Mammary epithelial cell (primary cell): ENCODE data around the gene DCST2.

Source experiments
- EZH2 ChIP-seq: IDR thresholded peaks from 2 replicates; pipeline ENCODE4 v1.6.1; 2012; ENCODE audit warnings: low read length, inconsistent platforms, borderline replicate concordance
- TF ChIP-seq, protein P1 (sequence below), 2 donors: IDR thresholded peaks in 1 of 2; conservative IDR thresholded peaks in 1 of 2; 2 replicates each; pipeline ENCODE4 v1.5.1; 2011 to 2012; ENCODE audit warnings: inconsistent platforms in 2 of 2, low read length in 2 of 2, mild to moderate bottlenecking in 2 of 2, control low read depth in 1 of 2, low read depth in 1 of 2; ENCODE audit not compliant: insufficient read depth in 1 of 2; ENCODE audit errors: extremely low read depth in 1 of 2

DNA sequence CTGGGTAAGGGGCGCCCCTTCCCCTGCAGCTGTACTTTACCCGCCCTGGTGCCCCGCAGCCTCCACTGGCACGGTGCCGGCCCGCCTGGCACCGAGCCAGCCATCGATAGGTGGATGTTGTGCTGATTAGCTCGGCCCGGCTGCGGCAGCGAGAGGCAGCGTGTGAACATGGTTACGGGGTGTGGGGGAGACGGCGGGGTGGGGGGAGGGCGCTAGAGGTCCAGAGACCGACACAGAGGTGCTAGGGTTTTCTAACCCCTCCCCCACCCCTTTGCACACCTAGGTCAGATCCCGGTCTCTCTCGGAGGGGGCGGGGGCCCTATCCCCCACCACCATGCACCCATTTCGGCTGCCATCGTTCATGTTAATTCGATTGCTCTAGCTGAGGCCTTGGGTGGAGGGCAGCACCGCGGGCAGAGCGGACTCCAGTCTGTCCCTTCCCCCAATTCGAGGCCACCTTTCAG, 36.6 kb upstream of the DCST2 start:
- TF ChIP-seq, protein P1, sequence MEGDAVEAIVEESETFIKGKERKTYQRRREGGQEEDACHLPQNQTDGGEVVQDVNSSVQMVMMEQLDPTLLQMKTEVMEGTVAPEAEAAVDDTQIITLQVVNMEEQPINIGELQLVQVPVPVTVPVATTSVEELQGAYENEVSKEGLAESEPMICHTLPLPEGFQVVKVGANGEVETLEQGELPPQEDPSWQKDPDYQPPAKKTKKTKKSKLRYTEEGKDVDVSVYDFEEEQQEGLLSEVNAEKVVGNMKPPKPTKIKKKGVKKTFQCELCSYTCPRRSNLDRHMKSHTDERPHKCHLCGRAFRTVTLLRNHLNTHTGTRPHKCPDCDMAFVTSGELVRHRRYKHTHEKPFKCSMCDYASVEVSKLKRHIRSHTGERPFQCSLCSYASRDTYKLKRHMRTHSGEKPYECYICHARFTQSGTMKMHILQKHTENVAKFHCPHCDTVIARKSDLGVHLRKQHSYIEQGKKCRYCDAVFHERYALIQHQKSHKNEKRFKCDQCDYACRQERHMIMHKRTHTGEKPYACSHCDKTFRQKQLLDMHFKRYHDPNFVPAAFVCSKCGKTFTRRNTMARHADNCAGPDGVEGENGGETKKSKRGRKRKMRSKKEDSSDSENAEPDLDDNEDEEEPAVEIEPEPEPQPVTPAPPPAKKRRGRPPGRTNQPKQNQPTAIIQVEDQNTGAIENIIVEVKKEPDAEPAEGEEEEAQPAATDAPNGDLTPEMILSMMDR (conservative IDR thresholded peaks at IDR 0.05 in 1 of 2, IDR thresholded peaks at IDR 0.05 in 1 of 2; ENCODE audit: extremely low read depth in 1 of 2, insufficient read depth in 1 of 2, low read depth in 1 of 2, low read length in 2 of 2), result no peak
- TF ChIP-seq EZH2, result no peak
